Keratinocyte (primary cell): ENCODE data around the gene FAM234A. TPM values are rescaled to one million over a fixed set of nuclear protein-coding genes. Genes with fewer than 3 reads are reported as not detected.

Experiments
- DNase-seq: peaks from one replicate; pipeline ENCODE4 v3.0.0-alpha.2; 2011; ENCODE audit warnings: low read depth, missing footprints, low spot score
- FAIRE-seq: peaks from 2 replicates; lab custom pipeline; 2011; peaks lifted over from hg19 to GRCh38; lab: Jason Lieb, UNC
- H2AFZ ChIP-seq: 2 replicates; pipeline ENCODE4 v1.6.0; 2012; ENCODE audit warnings: low read length, control low read depth, inconsistent platforms; ENCODE audit not compliant: control insufficient read depth
- H3K27ac ChIP-seq: 2 replicates; pipeline ENCODE4 v1.5.1; 2011; ENCODE audit warnings: low read length; ENCODE audit not compliant: control insufficient read depth, insufficient read depth
- H3K27me3 ChIP-seq: 3 replicates; pipeline ENCODE4 v1.6.0; 2011; ENCODE audit warnings: low read length; ENCODE audit not compliant: control insufficient read depth, insufficient read depth; ENCODE audit errors: extremely low read depth
- H3K36me3 ChIP-seq, 2 experiments: 2 replicates in 1 of 2; 3 replicates in 1 of 2; pipeline ENCODE4 v1.5.1; 2011; ENCODE audit warnings: low read length in 2 of 2, mild to moderate bottlenecking in 1 of 2; ENCODE audit not compliant: control insufficient read depth in 2 of 2, insufficient read depth in 2 of 2; ENCODE audit errors: extremely low read depth in 1 of 2
- H3K4me1 ChIP-seq: 3 replicates; pipeline ENCODE4 v1.5.1; 2011; ENCODE audit warnings: low read length; ENCODE audit not compliant: control insufficient read depth, insufficient read depth; ENCODE audit errors: extremely low read depth
- H3K4me2 ChIP-seq: 3 replicates; pipeline ENCODE4 v1.6.0; 2011; ENCODE audit warnings: low read depth, low read length; ENCODE audit not compliant: control insufficient read depth, insufficient read depth; ENCODE audit errors: extremely low read depth
- H3K4me3 ChIP-seq, 3 experiments: fragments of 200-600 bp in 1 of 3; sonication (generic) in 1 of 3; 2 replicates in 2 of 3; 3 replicates in 1 of 3; pipeline ENCODE4 v1.5.1; 2011 to 2016; ENCODE audit warnings: low read length in 3 of 3, mild to moderate bottlenecking in 3 of 3, control low read depth in 2 of 3, inconsistent platforms in 1 of 3, low read depth in 1 of 3, mixed read lengths in 1 of 3, mixed run types in 1 of 3, moderate library complexity in 1 of 3; ENCODE audit not compliant: control insufficient read depth in 2 of 3, insufficient read depth in 2 of 3; ENCODE audit errors: extremely low read depth in 1 of 3
- H3K79me2 ChIP-seq: 2 replicates; pipeline ENCODE4 v1.6.0; 2012; ENCODE audit warnings: low read length; ENCODE audit not compliant: control insufficient read depth, insufficient read depth
- H3K9ac ChIP-seq: 3 replicates; pipeline ENCODE4 v1.6.0; 2011; ENCODE audit warnings: low read length; ENCODE audit not compliant: control insufficient read depth, insufficient read depth; ENCODE audit errors: extremely low read depth
- H3K9me1 ChIP-seq: 3 replicates; pipeline ENCODE4 v1.6.0; 2011; ENCODE audit warnings: low read length; ENCODE audit not compliant: control insufficient read depth, insufficient read depth; ENCODE audit errors: extremely low read depth
- H3K9me3 ChIP-seq: 2 replicates; pipeline ENCODE4 v1.5.1; 2012; ENCODE audit warnings: low read depth, low read length; ENCODE audit not compliant: control insufficient read depth
- H4K20me1 ChIP-seq: 3 replicates; pipeline ENCODE4 v1.6.0; 2011; ENCODE audit warnings: low read length; ENCODE audit not compliant: control insufficient read depth, insufficient read depth; ENCODE audit errors: extremely low read depth
- EZH2 ChIP-seq: IDR thresholded peaks from one replicate; pipeline ENCODE4 v1.6.1; 2012; ENCODE audit warnings: inconsistent platforms, mild to moderate bottlenecking, low read length, moderate library complexity
- dilution Hi-C: fragments of 300-500 bp; cut with MboI; formaldehyde crosslinking; loops from one replicate; pipeline ENCODE4 v1.7.0; 2020; ENCODE audit warnings: low sequenced_read_pairs; ENCODE audit not compliant: extremely low pct_ligation_motif_present
- polyA plus RNA-seq, 5 experiments: library from polyadenylated mRNA; depleted of rRNA in 3 of 5; stranded (reverse) in 3 of 5; stranded (forward) in 1 of 5; unstranded in 1 of 5; fragments of >200 nt; gene quantifications; 1 replicate in 1 of 5; 2 replicates in 3 of 5; 3 replicates in 1 of 5; pipeline versions ENCODE4 v1.2.1 to v1.2.3, GENCODE V29; 2011 to 2012; ENCODE audit warnings: missing spikeins in 2 of 5, low read depth in 1 of 5, low replicate concordance in 1 of 5
- TF ChIP-seq, protein P1 (sequence below), 3 experiments: IDR thresholded peaks in 1 of 3; conservative IDR thresholded peaks in 1 of 3; optimal IDR thresholded peaks in 1 of 3; 2 replicates in 2 of 3; 3 replicates in 1 of 3; pipeline versions ENCODE3 to v1.5.1; 2011; ENCODE audit warnings: low read length in 3 of 3, mild to moderate bottlenecking in 3 of 3, moderate library complexity in 2 of 3, control low read depth in 1 of 3, inconsistent platforms in 1 of 3; ENCODE audit not compliant: insufficient read depth in 2 of 3; ENCODE audit errors: extremely low read depth in 1 of 3

Gene FAM234A
- polyA plus RNA-seq, 1 donor (not counting 4 experiments of a cell fraction or from before 2014, with no cell fraction given), result 18.3 TPM

DNA sequence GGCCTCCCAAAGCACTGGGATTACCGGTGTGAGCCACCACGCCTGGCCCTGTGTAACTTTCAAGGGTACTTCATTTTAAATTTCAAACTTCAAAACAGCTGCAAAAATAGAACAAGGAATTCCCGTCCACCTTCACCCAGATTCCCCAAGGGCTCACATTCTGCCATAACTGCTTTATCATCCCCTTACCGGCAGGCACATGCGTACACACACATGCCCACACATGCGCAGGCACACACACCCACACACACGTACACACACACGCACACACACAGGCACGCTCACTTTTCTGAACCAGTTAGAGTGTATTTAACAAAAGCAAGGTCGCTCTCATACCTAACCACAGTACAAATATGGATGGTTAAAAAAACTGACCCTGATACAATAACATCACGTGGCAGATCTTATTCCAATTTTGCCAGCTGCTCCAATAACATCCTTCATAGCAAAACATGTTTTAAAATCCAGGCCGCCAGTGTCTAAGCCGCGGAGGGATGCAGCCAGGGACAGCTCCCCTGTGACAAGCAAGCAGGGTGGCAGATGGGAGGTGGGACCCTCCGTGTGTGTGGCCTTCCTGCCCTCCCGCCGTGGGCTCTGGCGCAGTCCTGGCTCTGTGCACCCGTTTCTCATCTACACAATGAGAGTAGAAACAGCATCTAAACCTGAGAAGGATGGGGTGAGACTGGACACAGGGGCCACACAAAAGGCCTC, 71.5 kb downstream of the FAM234A start:
- peak overlapping the region; percentile 49 for H3K27ac ChIP-seq
- no peaks in the 10 kb centered on the region for H3K9me1 ChIP-seq
- H3K4me2 ChIP-seq, result peak overlapping the region; percentile 49
- no peak overlapping the region for H3K4me3 ChIP-seq
- H3K9me3 ChIP-seq, result no peaks in the 10 kb centered on the region
- H3K79me2 ChIP-seq, result peaks cover 11% of the 10 kb centered on the region
- peaks cover 21 to 45% of the 10 kb centered on the region in 2 experiments for H3K36me3 ChIP-seq
- TF ChIP-seq EZH2, result no peak
- TF ChIP-seq, protein P1, sequence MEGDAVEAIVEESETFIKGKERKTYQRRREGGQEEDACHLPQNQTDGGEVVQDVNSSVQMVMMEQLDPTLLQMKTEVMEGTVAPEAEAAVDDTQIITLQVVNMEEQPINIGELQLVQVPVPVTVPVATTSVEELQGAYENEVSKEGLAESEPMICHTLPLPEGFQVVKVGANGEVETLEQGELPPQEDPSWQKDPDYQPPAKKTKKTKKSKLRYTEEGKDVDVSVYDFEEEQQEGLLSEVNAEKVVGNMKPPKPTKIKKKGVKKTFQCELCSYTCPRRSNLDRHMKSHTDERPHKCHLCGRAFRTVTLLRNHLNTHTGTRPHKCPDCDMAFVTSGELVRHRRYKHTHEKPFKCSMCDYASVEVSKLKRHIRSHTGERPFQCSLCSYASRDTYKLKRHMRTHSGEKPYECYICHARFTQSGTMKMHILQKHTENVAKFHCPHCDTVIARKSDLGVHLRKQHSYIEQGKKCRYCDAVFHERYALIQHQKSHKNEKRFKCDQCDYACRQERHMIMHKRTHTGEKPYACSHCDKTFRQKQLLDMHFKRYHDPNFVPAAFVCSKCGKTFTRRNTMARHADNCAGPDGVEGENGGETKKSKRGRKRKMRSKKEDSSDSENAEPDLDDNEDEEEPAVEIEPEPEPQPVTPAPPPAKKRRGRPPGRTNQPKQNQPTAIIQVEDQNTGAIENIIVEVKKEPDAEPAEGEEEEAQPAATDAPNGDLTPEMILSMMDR (optimal IDR thresholded peaks at IDR 0.05 in 1 of 3, IDR thresholded peaks at IDR 0.05 in 1 of 3, conservative IDR thresholded peaks at IDR 0.05 in 1 of 3; ENCODE audit: extremely low read depth in 1 of 3, insufficient read depth in 2 of 3, low read length in 3 of 3), result no peak
- no peaks in the 10 kb centered on the region for H3K27me3 ChIP-seq
- FAIRE-seq (peak; percentile 87), DNase-seq (peak; percentile 19)
- H4K20me1 ChIP-seq, result peaks cover 5% of the 10 kb centered on the region
- H3K9ac ChIP-seq, result peak overlapping the region; percentile 51
- dilution Hi-C loops, result no loop called here
- peaks cover 10% of the 10 kb centered on the region for H3K4me1 ChIP-seq
- no peak overlapping the region for H2AFZ ChIP-seq

GRCh38 chr16:306911-307370, 72.3 kb downstream of the FAM234A start:
- Histone ChIP-seq H3K9me3 (no peaks in the 10 kb centered on the region), H3K9me1 (no peaks in the 10 kb centered on the region), H3K27me3 (no peaks in the 10 kb centered on the region), H3K79me2 (peaks cover 14% of the 10 kb centered on the region), H3K9ac (no peak overlapping the region), H4K20me1 (peaks cover 5% of the 10 kb centered on the region), H2AFZ (no peak overlapping the region), H3K27ac (no peak overlapping the region), H3K4me1 (peaks cover 10% of the 10 kb centered on the region), H3K4me2 (no peak overlapping the region), H3K4me3 (no peak overlapping the region), H3K36me3 (peaks cover 22 to 40% of the 10 kb centered on the region in 2 experiments)
- DNase-seq (no peak), FAIRE-seq (no peak)
- TF ChIP-seq, protein P1 (optimal IDR thresholded peaks at IDR 0.05 in 1 of 3, IDR thresholded peaks at IDR 0.05 in 1 of 3, conservative IDR thresholded peaks at IDR 0.05 in 1 of 3; ENCODE audit: extremely low read depth in 1 of 3, insufficient read depth in 2 of 3, low read length in 3 of 3), result no peak
- no peak for TF ChIP-seq EZH2
- dilution Hi-C loops, result no loop called here
